ENCODE data around the gene GAPDHS. TPM values are rescaled to one million over a fixed set of nuclear protein-coding genes. Genes with fewer than 3 reads are reported as not detected.

Gene GAPDHS
- total and polyA plus RNA-seq, 12 donors, result not detected

- intact Hi-C loops (cut with DNase I), result no loop called here
- Histone ChIP-seq H3K4me1 (replicated peaks in 1 of 2) (no peaks in the 10 kb centered on the region), H3K27me3 (no peaks in the 10 kb centered on the region), H3K36me3 (replicated peaks in 1 of 2) (no peaks in the 10 kb centered on the region), H3K9me3 (replicated peaks in 1 of 3) (no peaks in the 10 kb centered on the region), H3K4me3 (no peak overlapping the region), H3K27ac (no peak overlapping the region)
- TF ChIP-seq, protein P1, sequence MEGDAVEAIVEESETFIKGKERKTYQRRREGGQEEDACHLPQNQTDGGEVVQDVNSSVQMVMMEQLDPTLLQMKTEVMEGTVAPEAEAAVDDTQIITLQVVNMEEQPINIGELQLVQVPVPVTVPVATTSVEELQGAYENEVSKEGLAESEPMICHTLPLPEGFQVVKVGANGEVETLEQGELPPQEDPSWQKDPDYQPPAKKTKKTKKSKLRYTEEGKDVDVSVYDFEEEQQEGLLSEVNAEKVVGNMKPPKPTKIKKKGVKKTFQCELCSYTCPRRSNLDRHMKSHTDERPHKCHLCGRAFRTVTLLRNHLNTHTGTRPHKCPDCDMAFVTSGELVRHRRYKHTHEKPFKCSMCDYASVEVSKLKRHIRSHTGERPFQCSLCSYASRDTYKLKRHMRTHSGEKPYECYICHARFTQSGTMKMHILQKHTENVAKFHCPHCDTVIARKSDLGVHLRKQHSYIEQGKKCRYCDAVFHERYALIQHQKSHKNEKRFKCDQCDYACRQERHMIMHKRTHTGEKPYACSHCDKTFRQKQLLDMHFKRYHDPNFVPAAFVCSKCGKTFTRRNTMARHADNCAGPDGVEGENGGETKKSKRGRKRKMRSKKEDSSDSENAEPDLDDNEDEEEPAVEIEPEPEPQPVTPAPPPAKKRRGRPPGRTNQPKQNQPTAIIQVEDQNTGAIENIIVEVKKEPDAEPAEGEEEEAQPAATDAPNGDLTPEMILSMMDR (IDR thresholded peaks at IDR 0.05), result no peak
- DNase-seq, result no peak
- WGBS, 4 donors, result 82 to 92% (median 89%) methylated on average over 8 to 10 of the region's 10 CpGs
Measured at GRCh38 chr19:35500611-35501010, 32.6 kb upstream of the GAPDHS start.

DNA sequence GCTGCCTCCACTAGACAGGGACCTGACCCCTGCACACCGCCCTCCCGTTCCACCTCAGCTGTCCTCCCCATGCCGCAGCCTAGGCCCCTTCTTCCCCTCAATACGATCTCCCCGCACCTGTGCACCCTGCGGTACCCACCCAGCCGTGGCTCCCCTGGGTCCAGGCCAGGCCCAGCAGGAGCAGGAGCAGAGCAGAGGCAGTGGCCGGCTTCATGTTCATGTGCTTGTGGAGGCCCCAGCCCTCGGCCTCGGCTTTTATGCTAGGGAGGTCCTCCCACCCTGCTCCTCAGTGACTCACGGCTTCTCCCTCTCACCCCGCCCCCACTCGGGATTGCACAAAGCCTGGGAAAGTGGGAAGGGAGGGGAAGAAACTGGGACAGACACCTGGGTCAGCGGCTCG, 31.6 kb upstream of the GAPDHS start:
- no peaks in the 10 kb centered on the region for H3K36me3 ChIP-seq (replicated peaks in 1 of 2)
- TF ChIP-seq, protein P1 (IDR thresholded peaks at IDR 0.05), result no peak
- TF ChIP-seq POLR2A (IDR thresholded peaks at IDR 0.05), result no peak
- H3K27me3 ChIP-seq, result no peaks in the 10 kb centered on the region
- peak in 5 of 7 donors; percentile 27 to 64 (median 58) for DNase-seq
- no peak overlapping the region for H3K4me3 ChIP-seq
- intact Hi-C loops (cut with DNase I), result no loop called here
- H3K27ac ChIP-seq, result no peak overlapping the region
- H3K4me1 ChIP-seq (replicated peaks in 1 of 2), result no peaks in the 10 kb centered on the region
- 64 to 77% (median 68%) methylated on average over 10 to 15 of the region's 15 CpGs for WGBS, 4 donors
- no peaks in the 10 kb centered on the region for H3K9me3 ChIP-seq (replicated peaks in 1 of 3)

GRCh38 chr19:35502751-35503150, 30.5 kb upstream of the GAPDHS start:
- Histone ChIP-seq H3K4me3 (no peak overlapping the region), H3K9me3 (replicated peaks in 1 of 3) (no peaks in the 10 kb centered on the region), H3K27ac (no peak overlapping the region), H3K36me3 (replicated peaks in 1 of 2) (no peaks in the 10 kb centered on the region), H3K27me3 (no peaks in the 10 kb centered on the region), H3K4me1 (replicated peaks in 1 of 2) (no peaks in the 10 kb centered on the region)
- WGBS, 4 donors, result 77 to 91% (median 87%) methylated on average over 4 of the region's 4 CpGs
- intact Hi-C loops (cut with DNase I), result no loop called here
- no peak for DNase-seq
- TF ChIP-seq POLR2A (IDR thresholded peaks at IDR 0.05), result no peak
- TF ChIP-seq, protein P1 (IDR thresholded peaks at IDR 0.05), result no peak

- Histone ChIP-seq H3K27me3 (peaks cover 3% of the 10 kb centered on the region), H3K27ac (no peak overlapping the region)
Measured at GRCh38 chr19:35506011-35506410, 27.2 kb upstream of the GAPDHS start.

More at GRCh38 chr19:35506011-35506410, 27.2 kb upstream of the GAPDHS start:
- no peak for DNase-seq
- TF ChIP-seq, protein P1 (IDR thresholded peaks at IDR 0.05), result no peak
- no peak for TF ChIP-seq POLR2A (IDR thresholded peaks at IDR 0.05)
- no peaks in the 10 kb centered on the region for H3K36me3 ChIP-seq (replicated peaks in 1 of 2)
- no peak overlapping the region for H3K4me3 ChIP-seq
- intact Hi-C loops (cut with DNase I), result no loop called here
- peaks cover 5 to 10% of the 10 kb centered on the region in 2 donors for H3K4me1 ChIP-seq (replicated peaks in 1 of 2)
- 81 to 92% (median 86%) methylated on average over 6 to 7 of the region's 7 CpGs for WGBS, 4 donors
- no peaks in the 10 kb centered on the region for H3K9me3 ChIP-seq (replicated peaks in 1 of 3)
